HepG2 (cell line): ENCODE measurements around the gene TSSK3. TPM values are rescaled to one million over a fixed set of nuclear protein-coding genes. Genes with fewer than 3 reads are reported as not detected.

Experiments used
- FOXP1 ChIP-seq, 2 experiments: fragments of 450-650 bp in 1 of 2; IDR thresholded peaks; 2 replicates each; pipeline ENCODE4 v1.6.1; 2017 to 2018; ENCODE audit warnings: antibody characterized with exemption in 1 of 2
- GATA4 ChIP-seq: sonication (generic); IDR thresholded peaks from 2 replicates; pipeline ENCODE4 v1.6.1; 2016; ENCODE audit warnings: antibody characterized with exemption, low read depth, borderline replicate concordance
- KLF9 ChIP-seq: IDR thresholded peaks from 2 replicates; pipeline ENCODE4 v1.6.1; 2016; ENCODE audit warnings: low read depth
- MBD4 ChIP-seq: IDR thresholded peaks from 2 replicates; pipeline ENCODE4 v1.6.1; 2012; ENCODE audit warnings: low read length, inconsistent platforms, borderline replicate concordance
- MIER2 ChIP-seq: IDR thresholded peaks from 2 replicates; pipeline ENCODE4 v1.6.1; 2016; ENCODE audit warnings: missing biosample characterization, missing genetic modification reagents
- RFXANK ChIP-seq: IDR thresholded peaks from 2 replicates; pipeline ENCODE4 v1.6.1; 2016
- ZNF607 ChIP-seq: sonication (generic); formaldehyde crosslinking; IDR thresholded peaks from 2 replicates; pipeline ENCODE4 v1.5.1; 2020; ENCODE audit warnings: missing genetic modification reagents, mild to moderate bottlenecking, borderline replicate concordance
- ZNF619 ChIP-seq: sonication (generic); formaldehyde crosslinking; IDR thresholded peaks from 2 replicates; pipeline ENCODE4 v1.4.0; 2020; ENCODE audit warnings: mild to moderate bottlenecking, missing genetic modification reagents
- ZNF670 ChIP-seq: sonication (generic); formaldehyde crosslinking; IDR thresholded peaks from 2 replicates; pipeline ENCODE4 v1.8.0; 2022; ENCODE audit warnings: mild to moderate bottlenecking, missing genetic modification reagents, borderline replicate concordance
- ZNF749 ChIP-seq: sonication (generic); formaldehyde crosslinking; IDR thresholded peaks from 2 replicates; pipeline ENCODE4 v1.8.0; 2022; ENCODE audit warnings: mild to moderate bottlenecking, missing genetic modification reagents, moderate library complexity, borderline replicate concordance
- ZZZ3 ChIP-seq: sonication (generic); formaldehyde crosslinking; IDR thresholded peaks from 2 replicates; pipeline ENCODE4 v1.4.0; 2020; ENCODE audit warnings: missing genetic modification reagents, mild to moderate bottlenecking, borderline replicate concordance
- polyA plus RNA-seq, 8 experiments: library from polyadenylated mRNA; depleted of rRNA in 3 of 8; stranded (reverse) in 7 of 8; unstranded in 1 of 8; fragments of >200 nt; fragmentation: Illumina TruSeq in 4 of 8; extraction: Trizol in 4 of 8; gene quantifications; 2 replicates each; pipeline versions ENCODE4 v1.2.1 to v1.2.3, GENCODE V29; 2011 to 2016; ENCODE audit warnings: low read depth in 4 of 8, missing spikeins in 1 of 8, mixed read lengths in 1 of 8; ENCODE audit not compliant: insufficient read depth in 1 of 8
- total RNA-seq, 5 experiments: library from RNA; depleted of rRNA; stranded (reverse); fragments of >200 nt; fragmentation: Illumina TruSeq; extraction: Trizol; gene quantifications; 2 replicates each; pipeline ENCODE4 v1.2.3, GENCODE V29; 2016; ENCODE audit warnings: low read depth in 1 of 5
- TF ChIP-seq, protein P1 (sequence below): sonication (generic); formaldehyde crosslinking; conservative IDR thresholded peaks from 2 replicates; pipeline ENCODE4 v1.8.1; 2023; ENCODE audit warnings: missing genetic modification reagents
- TF ChIP-seq, protein P2 (sequence below): sonication (generic); formaldehyde crosslinking; IDR thresholded peaks from 2 replicates; pipeline ENCODE4; 2020; ENCODE audit warnings: missing genetic modification reagents, mild to moderate bottlenecking, borderline replicate concordance
- TF ChIP-seq, protein P3 (sequence below), 2 experiments: IDR thresholded peaks; 2 replicates each; pipeline ENCODE4 v1.6.1; 2011 to 2012; ENCODE audit warnings: low read length in 2 of 2, borderline replicate concordance in 1 of 2, low read depth in 1 of 2, mild to moderate bottlenecking in 1 of 2, moderate library complexity in 1 of 2
- TF ChIP-seq, protein P4 (sequence below): sonication (generic); formaldehyde crosslinking; IDR thresholded peaks from 2 replicates; pipeline ENCODE4 v1.4.0; 2020; ENCODE audit warnings: missing genetic modification reagents

Gene TSSK3
- total and polyA plus RNA-seq, 2 of the 13 experiments (the other 11 are each of a cell fraction or from before 2014, with no cell fraction given): 1.0 to 1.1 TPM

DNA sequence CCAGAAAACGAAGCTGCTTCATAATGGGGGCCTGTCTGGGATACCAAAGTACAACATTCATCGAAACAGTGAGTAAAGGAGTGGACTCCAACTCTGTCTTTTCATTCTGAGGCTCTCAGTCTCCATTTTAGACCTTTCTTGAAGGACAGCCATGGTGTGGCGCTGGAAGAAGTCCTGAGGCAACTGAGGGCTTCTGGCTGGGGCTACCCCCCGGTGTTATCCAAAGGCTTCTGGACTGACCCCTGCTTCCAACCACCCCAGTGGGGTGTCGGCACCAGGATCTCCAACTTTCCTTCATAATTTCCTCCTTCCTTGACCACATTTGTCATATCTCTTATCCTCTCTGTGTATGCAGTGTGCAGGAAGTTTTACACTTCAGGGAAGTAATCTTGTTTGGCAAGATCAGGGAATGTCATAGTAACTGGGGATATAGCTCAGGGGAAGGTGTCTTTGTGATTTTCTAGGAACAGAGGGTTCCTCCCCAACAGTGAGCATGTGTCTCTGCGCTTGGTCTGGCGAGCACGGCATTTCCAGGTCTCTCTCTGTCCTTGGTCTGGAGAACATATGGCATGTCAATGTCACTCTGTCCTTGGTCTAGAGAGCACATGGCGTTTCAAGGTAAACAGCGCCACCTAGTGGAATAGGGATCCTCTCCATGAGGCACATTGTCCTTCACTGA, 51.3 kb downstream of the TSSK3 start (continued):
- TF ChIP-seq RFXANK (CRISPR knock-in tag): no peak
- no peak for TF ChIP-seq MBD4
- TF ChIP-seq ZNF607 (CRISPR knock-in tag): no peak
- TF ChIP-seq MIER2 (CRISPR knock-in tag): peak; percentile 77; the same call in 1 of the 2 replicates
- TF ChIP-seq ZNF619: no peak
- TF ChIP-seq GATA4: no peak
- no peak for TF ChIP-seq FOXP1 (IDR thresholded peaks at IDR 0.05)
- TF ChIP-seq FOXP1 (CRISPR knock-in tag; IDR thresholded peaks at IDR 0.05): no peak
- TF ChIP-seq, protein P1, sequence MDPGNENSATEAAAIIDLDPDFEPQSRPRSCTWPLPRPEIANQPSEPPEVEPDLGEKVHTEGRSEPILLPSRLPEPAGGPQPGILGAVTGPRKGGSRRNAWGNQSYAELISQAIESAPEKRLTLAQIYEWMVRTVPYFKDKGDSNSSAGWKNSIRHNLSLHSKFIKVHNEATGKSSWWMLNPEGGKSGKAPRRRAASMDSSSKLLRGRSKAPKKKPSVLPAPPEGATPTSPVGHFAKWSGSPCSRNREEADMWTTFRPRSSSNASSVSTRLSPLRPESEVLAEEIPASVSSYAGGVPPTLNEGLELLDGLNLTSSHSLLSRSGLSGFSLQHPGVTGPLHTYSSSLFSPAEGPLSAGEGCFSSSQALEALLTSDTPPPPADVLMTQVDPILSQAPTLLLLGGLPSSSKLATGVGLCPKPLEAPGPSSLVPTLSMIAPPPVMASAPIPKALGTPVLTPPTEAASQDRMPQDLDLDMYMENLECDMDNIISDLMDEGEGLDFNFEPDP (CRISPR knock-in tag): no peak
- no peak for TF ChIP-seq KLF9
- TF ChIP-seq, protein P2, sequence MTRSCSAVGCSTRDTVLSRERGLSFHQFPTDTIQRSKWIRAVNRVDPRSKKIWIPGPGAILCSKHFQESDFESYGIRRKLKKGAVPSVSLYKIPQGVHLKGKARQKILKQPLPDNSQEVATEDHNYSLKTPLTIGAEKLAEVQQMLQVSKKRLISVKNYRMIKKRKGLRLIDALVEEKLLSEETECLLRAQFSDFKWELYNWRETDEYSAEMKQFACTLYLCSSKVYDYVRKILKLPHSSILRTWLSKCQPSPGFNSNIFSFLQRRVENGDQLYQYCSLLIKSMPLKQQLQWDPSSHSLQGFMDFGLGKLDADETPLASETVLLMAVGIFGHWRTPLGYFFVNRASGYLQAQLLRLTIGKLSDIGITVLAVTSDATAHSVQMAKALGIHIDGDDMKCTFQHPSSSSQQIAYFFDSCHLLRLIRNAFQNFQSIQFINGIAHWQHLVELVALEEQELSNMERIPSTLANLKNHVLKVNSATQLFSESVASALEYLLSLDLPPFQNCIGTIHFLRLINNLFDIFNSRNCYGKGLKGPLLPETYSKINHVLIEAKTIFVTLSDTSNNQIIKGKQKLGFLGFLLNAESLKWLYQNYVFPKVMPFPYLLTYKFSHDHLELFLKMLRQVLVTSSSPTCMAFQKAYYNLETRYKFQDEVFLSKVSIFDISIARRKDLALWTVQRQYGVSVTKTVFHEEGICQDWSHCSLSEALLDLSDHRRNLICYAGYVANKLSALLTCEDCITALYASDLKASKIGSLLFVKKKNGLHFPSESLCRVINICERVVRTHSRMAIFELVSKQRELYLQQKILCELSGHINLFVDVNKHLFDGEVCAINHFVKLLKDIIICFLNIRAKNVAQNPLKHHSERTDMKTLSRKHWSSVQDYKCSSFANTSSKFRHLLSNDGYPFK: no peak
- no peak for TF ChIP-seq ZNF749
- TF ChIP-seq, protein P3, sequence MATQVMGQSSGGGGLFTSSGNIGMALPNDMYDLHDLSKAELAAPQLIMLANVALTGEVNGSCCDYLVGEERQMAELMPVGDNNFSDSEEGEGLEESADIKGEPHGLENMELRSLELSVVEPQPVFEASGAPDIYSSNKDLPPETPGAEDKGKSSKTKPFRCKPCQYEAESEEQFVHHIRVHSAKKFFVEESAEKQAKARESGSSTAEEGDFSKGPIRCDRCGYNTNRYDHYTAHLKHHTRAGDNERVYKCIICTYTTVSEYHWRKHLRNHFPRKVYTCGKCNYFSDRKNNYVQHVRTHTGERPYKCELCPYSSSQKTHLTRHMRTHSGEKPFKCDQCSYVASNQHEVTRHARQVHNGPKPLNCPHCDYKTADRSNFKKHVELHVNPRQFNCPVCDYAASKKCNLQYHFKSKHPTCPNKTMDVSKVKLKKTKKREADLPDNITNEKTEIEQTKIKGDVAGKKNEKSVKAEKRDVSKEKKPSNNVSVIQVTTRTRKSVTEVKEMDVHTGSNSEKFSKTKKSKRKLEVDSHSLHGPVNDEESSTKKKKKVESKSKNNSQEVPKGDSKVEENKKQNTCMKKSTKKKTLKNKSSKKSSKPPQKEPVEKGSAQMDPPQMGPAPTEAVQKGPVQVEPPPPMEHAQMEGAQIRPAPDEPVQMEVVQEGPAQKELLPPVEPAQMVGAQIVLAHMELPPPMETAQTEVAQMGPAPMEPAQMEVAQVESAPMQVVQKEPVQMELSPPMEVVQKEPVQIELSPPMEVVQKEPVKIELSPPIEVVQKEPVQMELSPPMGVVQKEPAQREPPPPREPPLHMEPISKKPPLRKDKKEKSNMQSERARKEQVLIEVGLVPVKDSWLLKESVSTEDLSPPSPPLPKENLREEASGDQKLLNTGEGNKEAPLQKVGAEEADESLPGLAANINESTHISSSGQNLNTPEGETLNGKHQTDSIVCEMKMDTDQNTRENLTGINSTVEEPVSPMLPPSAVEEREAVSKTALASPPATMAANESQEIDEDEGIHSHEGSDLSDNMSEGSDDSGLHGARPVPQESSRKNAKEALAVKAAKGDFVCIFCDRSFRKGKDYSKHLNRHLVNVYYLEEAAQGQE (IDR thresholded peaks at IDR 0.05; ENCODE audit: borderline replicate concordance in 1 of 2, low read depth in 1 of 2, low read length in 2 of 2): peak in 1 of 2 experiments; percentile 38; a peak in 1 of 4 replicates
- no peak for TF ChIP-seq ZNF670
- TF ChIP-seq, protein P4, sequence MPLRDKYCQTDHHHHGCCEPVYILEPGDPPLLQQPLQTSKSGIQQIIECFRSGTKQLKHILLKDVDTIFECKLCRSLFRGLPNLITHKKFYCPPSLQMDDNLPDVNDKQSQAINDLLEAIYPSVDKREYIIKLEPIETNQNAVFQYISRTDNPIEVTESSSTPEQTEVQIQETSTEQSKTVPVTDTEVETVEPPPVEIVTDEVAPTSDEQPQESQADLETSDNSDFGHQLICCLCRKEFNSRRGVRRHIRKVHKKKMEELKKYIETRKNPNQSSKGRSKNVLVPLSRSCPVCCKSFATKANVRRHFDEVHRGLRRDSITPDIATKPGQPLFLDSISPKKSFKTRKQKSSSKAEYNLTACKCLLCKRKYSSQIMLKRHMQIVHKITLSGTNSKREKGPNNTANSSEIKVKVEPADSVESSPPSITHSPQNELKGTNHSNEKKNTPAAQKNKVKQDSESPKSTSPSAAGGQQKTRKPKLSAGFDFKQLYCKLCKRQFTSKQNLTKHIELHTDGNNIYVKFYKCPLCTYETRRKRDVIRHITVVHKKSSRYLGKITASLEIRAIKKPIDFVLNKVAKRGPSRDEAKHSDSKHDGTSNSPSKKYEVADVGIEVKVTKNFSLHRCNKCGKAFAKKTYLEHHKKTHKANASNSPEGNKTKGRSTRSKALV (CRISPR knock-in tag): no peak
- TF ChIP-seq ZZZ3 (CRISPR knock-in tag): no peak
